Smooth muscle cell (in vitro differentiated cells): ENCODE measurements around the gene GSN. TPM values are rescaled to one million over a fixed set of nuclear protein-coding genes. Genes with fewer than 3 reads are reported as not detected.

ENCODE experiments used
- DNase-seq: peaks from one replicate; lab custom pipeline; 2025; ENCODE audit not compliant: unreplicated experiment; lab: John Stamatoyannopoulos, UW
- H2AFZ ChIP-seq: fragments of 200-600 bp; sonication (generic); 2 replicates; pipeline ENCODE4 v1.6.0; 2016; ENCODE audit warnings: antibody characterized with exemption, low read depth, mild to moderate bottlenecking
- H3F3A ChIP-seq: fragments of 200-600 bp; sonication (generic); 2 replicates; pipeline ENCODE4 v1.6.0; 2017; ENCODE audit warnings: antibody characterized with exemption, low read depth
- H3K27ac ChIP-seq: fragments of 200-600 bp; sonication (generic); 2 replicates; pipeline ENCODE4 v1.5.1; 2016; ENCODE audit warnings: low read depth, mild to moderate bottlenecking
- H3K27me3 ChIP-seq: fragments of 200-600 bp; sonication (generic); 2 replicates; pipeline ENCODE4 v1.6.1; 2016; ENCODE audit warnings: low read depth, mild to moderate bottlenecking
- H3K36me3 ChIP-seq: fragments of 200-600 bp; sonication (generic); 2 replicates; pipeline ENCODE4 v1.5.1; 2016; ENCODE audit warnings: low read depth
- H3K4me1 ChIP-seq: fragments of 200-600 bp; sonication (generic); 2 replicates; pipeline ENCODE4 v1.5.1; 2016; ENCODE audit warnings: low read depth
- H3K4me2 ChIP-seq: fragments of 200-600 bp; sonication (generic); 2 replicates; pipeline ENCODE4 v1.6.0; 2016; ENCODE audit warnings: mild to moderate bottlenecking
- H3K4me3 ChIP-seq: fragments of 200-600 bp; sonication (generic); 2 replicates; pipeline ENCODE4 v1.5.1; 2016; ENCODE audit warnings: mild to moderate bottlenecking
- H3K79me2 ChIP-seq: fragments of 200-600 bp; sonication (generic); 2 replicates; pipeline ENCODE4 v1.6.0; 2016; ENCODE audit warnings: low read depth, mild to moderate bottlenecking
- H3K9ac ChIP-seq: fragments of 200-600 bp; sonication (generic); 2 replicates; pipeline ENCODE4 v1.6.0; 2016; ENCODE audit warnings: low read depth
- H3K9me3 ChIP-seq: fragments of 200-600 bp; sonication (generic); replicated peaks from 2 replicates; pipeline ENCODE4 v1.5.1; 2016; ENCODE audit warnings: low read depth
- H4K20me1 ChIP-seq: fragments of 200-600 bp; sonication (generic); 2 replicates; pipeline ENCODE4 v1.6.0; 2016; ENCODE audit warnings: low read depth
- CTCF ChIP-seq: fragments of 200-600 bp; sonication (generic); IDR thresholded peaks from 2 replicates; pipeline ENCODE4 v1.5.1; 2017; ENCODE audit warnings: borderline replicate concordance, mild to moderate bottlenecking, antibody characterized with exemption; ENCODE audit not compliant: insufficient read depth, poor library complexity, severe bottlenecking
- WGBS: methylation state at CpG from one replicate; pipeline ENCODE4 v1.1.7; 2016; ENCODE audit warnings: low lambda C conversion rate; 5-methylcytosine and 5-hydroxymethylcytosine counted together
- polyA plus RNA-seq: library from polyadenylated mRNA; unstranded; fragments of >200 nt; fragmentation: Nextera tagmentation; extraction: Ambion mirVana; gene quantifications from 2 replicates; pipeline ENCODE4 v1.2.1, GENCODE V29; 2016
- total RNA-seq: library from RNA; depleted of rRNA; stranded (reverse); fragments of >200 nt; gene quantifications from 2 replicates; pipeline ENCODE4 v1.2.3, GENCODE V29; 2014

The GSN gene
- total and polyA plus RNA-seq, 2 experiments from 2014 or later, result 337 to 685 TPM

GRCh38 chr9:121321016-121321503 lies 53.1 kb downstream of the GSN start:
- Histone ChIP-seq H3K79me2 (no peaks in the 10 kb centered on the region), H3K27ac (peak overlapping the region; percentile 46), H3K36me3 (peaks cover 6% of the 10 kb centered on the region), H3K9me3 (no peaks in the 10 kb centered on the region), H3K4me1 (no peaks in the 10 kb centered on the region), H3K27me3 (no peaks in the 10 kb centered on the region), H4K20me1 (peaks cover 16% of the 10 kb centered on the region), H2AFZ (no peak overlapping the region), H3K4me3 (no peak overlapping the region), H3K4me2 (no peak overlapping the region), H3F3A (peaks cover 15% of the 10 kb centered on the region), H3K9ac (no peak overlapping the region)
- 87% methylated on average over 10 of the region's 10 CpGs for WGBS
- no peak for TF ChIP-seq CTCF
- no peak for DNase-seq

GRCh38 chr9:121322037-121322736 lies 54.2 kb downstream of the GSN start:
- Histone ChIP-seq H3K4me2 (no peak overlapping the region), H3K4me1 (no peaks in the 10 kb centered on the region), H3K27ac (peak overlapping the region; percentile 90), H3K27me3 (no peaks in the 10 kb centered on the region), H3K79me2 (no peaks in the 10 kb centered on the region), H4K20me1 (peaks cover 16% of the 10 kb centered on the region), H2AFZ (no peak overlapping the region), H3K4me3 (no peak overlapping the region), H3F3A (peaks cover 11% of the 10 kb centered on the region), H3K9ac (peak overlapping the region; percentile 81), H3K36me3 (peaks cover 6% of the 10 kb centered on the region), H3K9me3 (no peaks in the 10 kb centered on the region)
- no peak for DNase-seq
- TF ChIP-seq CTCF, result no peak
- 71% methylated on average over 5 of the region's 5 CpGs for WGBS

- Histone ChIP-seq H4K20me1 (peaks cover 16% of the 10 kb centered on the region), H3K4me2 (no peak overlapping the region), H3K36me3 (peaks cover 6% of the 10 kb centered on the region), H3K9me3 (no peaks in the 10 kb centered on the region), H3K27me3 (no peaks in the 10 kb centered on the region), H3K4me1 (no peaks in the 10 kb centered on the region), H3F3A (peaks cover 6% of the 10 kb centered on the region), H3K9ac (peak overlapping the region; percentile 81), H3K27ac (peak overlapping the region; percentile 90), H3K79me2 (no peaks in the 10 kb centered on the region), H2AFZ (no peak overlapping the region), H3K4me3 (no peak overlapping the region)
- TF ChIP-seq CTCF, result no peak
- no peak for DNase-seq
- 95% methylated on average over 10 of the region's 10 CpGs for WGBS
Measured at GRCh38 chr9:121322737-121323448, 54.9 kb downstream of the GSN start.
